Measurements from ENCODE around the gene DNM2.
"Not testable (repeated sequence)": the region's sequence is repeated elsewhere in the genome, so short reads cannot be mapped to it uniquely, and the experiment has no call there.

The DNM2 gene

GRCh38 chr19:10756371-10756770 lies 38.5 kb downstream of the DNM2 start:
- no peak for DNase-seq

- DNase-seq, result no peak
These were observed 38.9 kb downstream of the DNM2 start for GRCh38 chr19:10756791-10757190.

GRCh38 chr19:10758050-10758449 lies 40.2 kb downstream of the DNM2 start:
- not testable (repeated sequence) for DNase-seq

DNA sequence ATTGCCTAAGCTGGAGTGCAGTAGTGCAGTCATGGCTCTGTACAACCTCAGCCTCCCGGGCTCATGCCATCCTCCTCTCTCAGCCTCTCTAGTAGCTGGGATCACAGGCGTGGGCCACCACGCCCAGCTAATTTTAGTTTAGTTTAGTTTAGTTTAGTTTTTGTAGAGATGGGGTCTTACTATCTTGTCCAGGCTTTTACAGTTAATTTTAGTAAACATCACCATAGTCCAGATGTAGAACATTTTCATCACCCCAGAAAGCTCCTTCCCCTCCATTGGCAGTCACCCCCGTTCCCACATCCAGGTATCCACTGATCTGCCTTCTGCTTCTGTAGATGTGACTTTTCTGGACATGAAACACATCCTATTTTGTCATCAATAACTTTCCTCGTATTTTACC lies 41.1 kb downstream of the DNM2 start:
- no peak for DNase-seq

DNA sequence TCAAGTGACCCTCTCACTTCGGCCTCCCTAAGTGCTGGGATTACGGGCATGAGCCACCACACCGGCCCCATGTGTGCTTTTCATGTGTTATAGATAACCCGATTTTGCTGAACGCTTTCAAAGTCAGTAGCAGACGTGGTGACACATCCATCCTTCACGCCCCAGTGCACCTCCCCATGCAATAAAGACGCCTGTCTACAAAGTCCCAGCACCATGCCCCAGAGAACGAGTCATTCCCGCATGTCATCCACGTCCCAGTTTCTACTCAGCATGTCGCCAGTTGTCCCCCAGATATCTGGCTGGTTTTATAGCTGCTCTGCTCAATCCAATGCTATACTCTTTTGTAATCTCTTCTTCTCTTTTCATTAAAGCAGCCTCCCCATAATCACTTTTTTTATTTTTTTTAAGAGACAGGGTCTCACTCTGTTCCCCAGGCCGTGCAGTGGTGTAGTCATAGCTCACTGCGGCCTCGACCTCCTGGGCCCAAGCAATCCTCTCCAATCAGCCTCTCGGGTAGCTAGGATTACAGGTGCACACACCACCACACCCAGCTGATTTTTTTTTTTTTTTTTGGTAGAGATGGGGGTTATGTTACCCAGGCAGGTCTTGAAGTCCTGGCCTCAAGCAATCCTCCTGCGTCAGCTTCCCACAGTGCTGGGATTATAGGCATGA lies 42.5 kb downstream of the DNM2 start:
- no peak for DNase-seq

DNA sequence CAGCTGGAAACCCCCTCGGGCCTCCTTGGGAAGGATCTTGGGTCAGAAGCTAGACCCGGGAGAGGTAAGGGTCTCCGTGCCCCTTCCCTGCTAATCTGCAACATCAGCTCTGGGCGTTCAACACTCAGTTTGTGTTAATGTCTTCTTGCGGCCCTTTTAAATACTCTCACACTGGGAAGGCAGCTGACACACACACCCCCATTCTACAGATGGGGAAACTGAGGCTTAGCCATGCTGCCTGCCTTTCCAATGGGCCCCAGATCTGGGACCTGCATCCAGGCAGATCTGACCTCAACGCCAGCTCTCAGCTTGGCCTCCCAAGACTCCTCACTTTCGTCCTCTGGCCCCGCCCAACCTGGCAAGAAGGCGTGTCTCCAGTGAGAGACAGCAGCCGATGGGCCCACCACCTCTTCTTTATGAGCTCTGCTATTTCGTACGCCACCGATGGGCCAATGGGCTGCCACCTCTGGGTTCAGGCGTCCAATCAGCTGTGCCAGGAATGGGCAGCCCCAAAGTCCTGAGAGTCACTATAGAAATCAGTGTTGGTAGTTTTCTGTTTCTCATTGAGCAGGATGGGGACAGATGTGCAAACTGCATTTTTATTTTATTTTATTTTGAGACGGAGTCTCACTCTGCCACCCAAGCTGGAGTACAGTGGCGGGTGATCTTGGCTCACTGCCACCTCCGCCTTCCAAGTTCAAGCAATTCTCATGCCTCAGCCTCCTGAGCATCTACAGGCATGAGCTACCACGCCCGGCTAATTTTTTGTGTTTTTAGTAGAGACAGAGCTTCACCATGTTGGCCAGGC lies 43.8 kb downstream of the DNM2 start:
- no peak for DNase-seq

- DNase-seq, result no peak
These were observed 44.8 kb downstream of the DNM2 start for GRCh38 chr19:10762656-10763055.

DNA sequence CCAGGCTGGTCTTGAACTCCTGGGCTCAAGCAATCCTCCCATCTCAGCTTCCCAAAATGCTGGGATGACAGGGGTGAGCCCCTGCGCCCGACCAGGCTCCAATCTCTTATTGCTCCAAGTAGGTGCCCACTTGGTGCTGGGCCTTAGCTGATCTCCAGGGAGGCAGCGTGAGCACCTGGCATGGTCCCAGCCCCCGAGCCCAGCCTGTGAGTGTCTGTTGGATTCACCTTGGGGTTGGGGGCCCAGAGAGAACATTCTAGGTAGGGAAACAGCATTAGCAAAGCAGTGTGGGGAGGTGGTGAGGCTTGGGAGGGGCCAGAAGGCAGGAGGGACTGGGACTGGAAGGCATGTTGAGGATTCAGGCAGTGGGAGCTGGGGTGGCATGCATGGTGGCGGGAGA lies 45.5 kb downstream of the DNM2 start:
- DNase-seq, result no peak

DNA sequence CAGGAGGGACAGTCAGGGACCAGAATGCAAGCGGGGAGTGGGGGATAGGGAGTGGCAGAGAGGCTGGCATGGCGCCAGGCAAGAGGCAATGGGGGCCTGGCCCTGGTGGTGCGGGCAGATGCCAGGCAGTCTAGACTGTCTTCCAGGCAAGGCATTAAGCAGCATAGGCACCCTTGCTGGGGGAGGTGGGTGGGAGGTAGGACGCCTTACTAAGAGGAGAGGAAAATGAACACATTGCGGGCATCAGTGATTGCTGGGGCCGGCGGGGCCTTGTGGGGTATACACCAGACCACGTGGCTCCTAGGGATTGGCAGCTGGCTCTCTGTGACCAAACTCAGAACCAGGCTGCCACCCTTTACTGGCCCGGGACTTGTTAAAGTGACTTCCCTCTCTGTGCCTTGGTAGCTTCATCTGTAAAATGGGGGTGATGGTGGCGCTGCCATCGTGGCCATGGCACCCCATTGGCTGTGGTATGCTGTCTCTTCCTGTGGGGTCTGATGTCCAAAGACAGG lies 46.0 kb downstream of the DNM2 start:
- DNase-seq, result no peak

- no peak for DNase-seq
These were observed 46.5 kb downstream of the DNM2 start for GRCh38 chr19:10764340-10764894.

- DNase-seq, result no peak
These were observed 48.3 kb downstream of the DNM2 start for GRCh38 chr19:10766049-10766623.

DNA sequence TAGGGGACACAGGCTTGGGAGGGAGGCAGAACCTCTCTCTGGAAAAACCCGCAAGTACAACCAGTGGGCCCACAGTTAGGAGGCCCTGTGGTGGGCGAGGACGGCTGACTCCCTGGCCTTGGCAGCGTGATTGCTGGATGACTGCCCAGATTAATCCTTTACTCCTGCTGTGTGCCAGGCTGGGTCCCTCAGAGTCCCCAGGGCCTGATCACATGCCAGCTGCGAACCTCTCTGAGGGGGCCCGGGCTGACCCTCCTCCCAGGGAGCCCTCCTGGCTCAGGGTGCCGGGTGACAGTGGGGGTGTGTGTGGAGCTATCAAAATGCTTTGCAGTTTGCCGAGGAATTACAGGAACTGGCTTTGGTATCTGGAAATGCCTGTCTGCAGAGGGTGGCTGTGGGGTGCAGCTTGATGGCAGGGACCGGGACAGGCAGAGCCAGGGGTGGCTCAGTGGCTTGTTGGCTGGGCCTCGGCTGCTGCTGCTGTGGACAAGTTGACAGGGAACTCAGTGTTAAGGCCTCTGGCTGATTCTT lies 48.9 kb downstream of the DNM2 start:
- DNase-seq, result no peak

- DNase-seq, result no peak
These were observed 49.8 kb downstream of the DNM2 start for GRCh38 chr19:10767726-10768125.

DNA sequence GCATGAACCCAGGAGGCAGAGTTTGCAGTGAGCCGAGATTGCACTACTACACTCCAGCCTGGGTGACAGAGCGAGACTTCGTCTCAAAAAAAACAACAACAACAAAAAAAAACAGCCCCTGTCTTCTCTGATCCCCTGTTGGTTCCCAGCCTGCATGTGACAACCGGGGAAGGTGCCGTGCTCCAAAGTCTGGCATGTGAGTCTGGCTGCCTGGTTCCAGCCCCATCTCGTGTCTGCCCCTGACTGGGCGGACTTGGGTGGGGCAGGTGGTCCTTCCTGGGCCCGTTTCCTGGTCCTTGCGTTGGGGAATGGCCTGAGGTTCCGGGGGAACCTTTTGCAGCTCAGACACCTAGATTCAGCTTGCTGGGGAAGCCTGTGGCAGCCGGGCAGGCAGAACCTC lies 50.5 kb downstream of the DNM2 start:
- DNase-seq, result no peak

- no peak for DNase-seq
These were observed 51.1 kb downstream of the DNM2 start for GRCh38 chr19:10768936-10769335.

DNA sequence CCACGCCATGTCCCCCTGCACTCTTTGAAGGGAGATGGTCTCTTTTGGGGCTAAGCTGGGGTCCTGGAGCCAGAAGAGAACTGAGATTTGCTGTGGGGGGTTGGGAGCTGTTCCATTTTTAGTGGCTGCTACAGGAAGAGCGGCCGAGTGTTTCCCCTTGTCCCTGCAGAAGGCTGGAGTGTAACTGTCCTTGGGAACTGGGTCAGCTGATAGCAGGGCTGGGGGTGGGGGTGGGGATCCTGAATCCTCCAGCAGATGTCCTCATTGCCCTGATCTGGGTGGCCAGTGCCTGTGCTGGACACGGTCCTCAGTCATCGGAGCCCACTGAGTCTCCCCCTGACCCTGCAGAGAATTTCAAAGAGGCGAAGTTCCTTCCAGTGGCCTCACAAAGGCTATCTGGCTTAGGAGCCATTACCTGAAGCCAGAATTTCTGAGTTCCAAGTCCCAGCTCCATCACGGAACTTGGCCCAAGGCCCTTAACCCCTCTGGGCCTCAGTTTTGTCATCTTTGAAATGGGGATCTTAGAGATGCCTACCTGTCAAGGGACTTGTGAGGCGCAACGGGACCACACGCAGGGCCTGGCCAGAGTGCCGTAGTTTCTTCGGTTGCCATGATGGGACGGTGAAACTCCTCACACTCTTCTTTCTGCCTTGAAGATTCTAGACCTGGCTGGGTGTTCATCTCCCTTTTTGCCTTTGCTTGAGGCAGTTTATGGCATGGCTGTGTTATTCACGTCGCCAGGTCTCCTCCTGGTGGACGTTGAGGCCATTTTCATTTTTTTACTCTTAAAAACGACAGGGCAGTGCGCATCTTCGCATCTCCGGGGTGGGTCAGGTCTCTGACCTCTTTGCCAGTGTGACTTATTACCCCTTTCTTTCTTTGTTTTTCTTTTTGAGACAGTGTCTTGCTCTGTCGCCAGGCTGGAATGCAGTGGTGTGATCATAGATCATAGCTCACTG lies 51.9 kb downstream of the DNM2 start:
- DNase-seq, result no peak

- DNase-seq, result no peak
These were observed 56.1 kb downstream of the DNM2 start for GRCh38 chr19:10773969-10774368.

DNA sequence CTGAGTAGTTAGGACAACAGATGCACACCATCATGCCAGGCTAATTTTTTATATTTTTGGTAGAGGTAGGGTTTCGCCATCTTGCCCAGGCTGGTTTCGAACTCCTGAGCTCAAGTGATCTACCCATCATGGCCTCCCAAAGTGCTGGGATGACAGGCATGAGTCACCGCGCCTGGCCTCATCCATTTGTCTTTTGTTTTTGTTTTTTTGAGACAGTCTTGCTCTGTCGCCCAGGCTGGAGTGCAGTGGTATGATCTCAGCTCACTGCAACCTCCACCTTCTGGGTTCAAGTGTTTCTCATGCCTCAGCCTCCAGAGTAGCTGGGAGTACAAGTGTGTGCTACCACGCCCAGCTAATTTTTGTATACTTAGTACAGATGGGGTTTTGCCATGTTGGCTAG lies 57.0 kb downstream of the DNM2 start:
- DNase-seq, result no peak

- no peak for DNase-seq
These were observed 59.2 kb downstream of the DNM2 start for GRCh38 chr19:10776900-10777650.

GRCh38 chr19:10780368-10780767 lies 62.5 kb downstream of the DNM2 start:
- DNase-seq, result no peak

- DNase-seq, result no peak
These were observed 64.9 kb downstream of the DNM2 start for GRCh38 chr19:10782795-10783194.
